GM21390 (cell line): ENCODE data around the gene ZNF32.

Source experiments
- ATAC-seq: cut with Tn5 transposase; IDR thresholded peaks from one replicate; pipeline ENCODE4 v1.9.1; 2021; ENCODE audit not compliant: unreplicated experiment

ZNF32 gene, protein sequence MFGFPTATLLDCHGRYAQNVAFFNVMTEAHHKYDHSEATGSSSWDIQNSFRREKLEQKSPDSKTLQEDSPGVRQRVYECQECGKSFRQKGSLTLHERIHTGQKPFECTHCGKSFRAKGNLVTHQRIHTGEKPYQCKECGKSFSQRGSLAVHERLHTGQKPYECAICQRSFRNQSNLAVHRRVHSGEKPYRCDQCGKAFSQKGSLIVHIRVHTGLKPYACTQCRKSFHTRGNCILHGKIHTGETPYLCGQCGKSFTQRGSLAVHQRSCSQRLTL

GRCh38 chr10:43648398-43649184, at the start of gene ZNF32:
ZNF32 (minus strand) TSS chr10:43648881; CDS start chr10:43646133, 2,748 bp downstream.
- ATAC-seq = peak; percentile 100

GRCh38 chr10:43698156-43698555, 49.5 kb upstream of the ZNF32 start:
- no peak for ATAC-seq

- ATAC-seq = no peak
Observed at GRCh38 chr10:43696909-43697483, 48.3 kb upstream of the ZNF32 start.

DNA sequence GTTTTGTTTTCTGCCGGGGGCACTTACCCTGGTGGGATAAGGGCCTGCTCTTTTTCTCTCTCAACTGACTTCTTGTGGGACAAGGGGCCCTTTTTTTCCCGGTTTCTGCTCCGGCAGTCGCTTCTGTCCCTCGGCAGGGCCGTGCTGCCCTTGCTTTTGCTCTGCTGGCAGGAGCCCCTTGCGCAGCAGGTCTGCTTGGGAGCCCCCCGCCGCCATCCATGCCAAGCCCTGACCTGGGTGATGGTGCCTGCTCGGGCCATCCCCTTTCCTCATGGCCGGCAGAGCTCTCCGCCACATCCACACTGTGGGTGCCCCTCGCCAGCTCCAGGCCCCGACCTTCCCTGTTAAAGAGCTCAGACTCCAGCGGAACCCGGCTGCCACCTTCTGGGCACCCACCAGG, 47.0 kb upstream of the ZNF32 start:
- no peak for ATAC-seq

DNA sequence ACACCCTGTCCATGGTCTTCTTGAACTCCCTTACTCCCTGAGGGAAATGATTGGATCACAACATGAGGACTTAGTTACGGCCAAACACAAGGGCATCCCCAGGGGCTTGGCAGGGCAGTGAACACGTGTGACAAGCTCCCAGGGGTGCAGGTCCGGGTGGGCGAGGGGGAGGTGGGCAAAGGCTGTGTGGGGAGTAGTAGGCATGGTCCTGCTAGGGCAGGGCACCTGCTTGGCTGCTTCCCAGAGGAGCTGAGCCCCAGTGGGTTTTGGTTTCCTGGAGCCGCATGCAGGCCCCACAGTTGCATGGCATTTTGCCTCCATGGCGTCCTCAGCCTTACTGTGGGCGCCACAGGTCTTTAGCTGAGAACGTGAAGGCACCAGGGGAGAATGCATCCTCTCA, 46.6 kb upstream of the ZNF32 start:
- no peak for ATAC-seq

DNA sequence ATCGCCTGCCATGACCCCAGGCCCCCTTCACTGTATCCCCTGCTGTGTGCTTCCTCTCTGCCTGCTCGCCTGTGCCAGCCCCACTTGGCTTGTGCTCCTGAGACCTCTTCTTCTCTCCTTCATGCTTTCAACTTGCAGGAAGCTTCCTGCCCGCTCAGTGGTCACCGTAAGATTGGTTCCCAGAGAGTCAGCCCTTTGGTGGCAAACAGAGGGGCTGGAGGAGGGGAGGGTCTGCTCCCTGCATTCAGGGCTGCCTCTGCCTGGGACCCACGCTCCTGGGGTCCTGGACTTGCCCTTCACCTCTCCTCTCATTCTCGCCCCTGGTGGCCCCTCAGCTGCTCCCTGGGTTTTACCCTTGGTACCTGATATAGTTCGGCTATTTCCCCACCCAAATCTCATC, 45.8 kb upstream of the ZNF32 start:
- no peak for ATAC-seq

DNA sequence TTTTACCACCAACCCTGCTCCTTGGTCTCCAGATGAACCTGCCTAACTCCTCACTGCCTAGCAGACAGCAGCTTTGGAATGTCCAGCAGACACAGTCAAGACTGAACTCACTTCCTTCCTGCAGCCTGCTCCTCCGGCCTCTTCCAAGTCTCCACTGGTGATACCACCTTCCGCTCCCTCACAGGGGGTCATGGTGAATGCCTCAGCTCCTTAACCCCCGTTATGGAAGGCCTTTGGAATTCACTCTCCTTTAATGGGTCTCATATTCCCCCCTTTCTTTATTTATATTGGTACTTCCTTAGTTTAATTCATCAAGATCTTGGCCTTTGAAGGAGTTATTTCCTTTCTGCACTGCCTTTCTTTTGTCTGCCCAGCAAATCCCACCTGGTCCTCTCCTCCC, 44.9 kb upstream of the ZNF32 start:
- no peak for ATAC-seq

GRCh38 chr10:43692051-43692825, 43.6 kb upstream of the ZNF32 start:
- ATAC-seq = no peak

DNA sequence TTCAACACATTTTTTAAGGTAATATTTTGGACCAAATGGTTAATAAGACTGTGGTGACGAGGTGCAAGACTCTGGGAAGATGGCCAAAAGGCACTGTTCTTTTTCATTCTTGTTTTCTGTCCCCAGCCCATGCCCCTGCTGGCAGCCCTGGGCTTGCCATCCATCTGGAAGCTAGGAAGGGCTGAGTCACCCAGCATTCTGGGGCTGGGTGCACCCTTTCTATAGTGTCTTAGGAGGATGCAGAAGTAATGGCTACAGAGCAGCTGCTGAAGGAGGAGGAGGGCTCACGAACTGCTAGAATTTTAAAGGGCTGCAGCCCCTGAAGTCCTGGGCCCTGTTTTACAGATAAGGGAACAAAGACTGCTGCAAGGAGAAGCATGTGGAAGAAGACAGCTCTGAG, 42.8 kb upstream of the ZNF32 start:
- ATAC-seq = no peak

- peak; percentile 99 for ATAC-seq
Observed at GRCh38 chr10:43689955-43690771, 41.5 kb upstream of the ZNF32 start.

GRCh38 chr10:43689618-43689954, 40.9 kb upstream of the ZNF32 start:
- ATAC-seq = peak; percentile 41

DNA sequence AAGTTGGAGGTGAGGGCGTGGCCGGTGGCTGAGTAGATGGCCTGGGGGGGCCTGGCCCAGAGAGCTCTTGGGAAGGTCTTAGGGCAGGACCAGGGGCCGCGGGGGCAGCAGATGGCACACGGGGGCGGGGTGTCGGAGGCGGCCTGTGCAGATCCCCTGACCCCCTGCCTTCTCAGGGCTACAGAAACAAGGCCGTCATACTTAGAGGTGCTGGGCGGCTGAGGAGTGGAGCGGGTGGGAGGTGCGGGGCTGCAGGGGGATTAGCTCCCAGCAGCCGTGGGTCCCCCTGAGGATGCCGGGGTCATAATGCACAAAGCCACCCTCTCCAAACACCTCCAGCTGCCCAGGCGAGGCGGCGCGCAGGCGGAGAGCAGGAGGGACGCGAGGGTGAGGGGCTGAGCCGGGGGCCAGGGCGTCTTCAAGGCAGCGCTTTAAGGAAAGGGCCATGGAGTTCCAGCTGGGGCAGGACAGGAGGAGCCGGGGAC, 40.4 kb upstream of the ZNF32 start:
- no peak for ATAC-seq

- no peak for ATAC-seq
Observed at GRCh38 chr10:43688348-43688892, 39.7 kb upstream of the ZNF32 start.

GRCh38 chr10:43687373-43687772, 38.7 kb upstream of the ZNF32 start:
- no peak for ATAC-seq

- no peak for ATAC-seq
Observed at GRCh38 chr10:43686414-43686813, 37.7 kb upstream of the ZNF32 start.

GRCh38 chr10:43685744-43686143, 37.1 kb upstream of the ZNF32 start:
- no peak for ATAC-seq

GRCh38 chr10:43684292-43684559, 35.5 kb upstream of the ZNF32 start:
- no peak for ATAC-seq

DNA sequence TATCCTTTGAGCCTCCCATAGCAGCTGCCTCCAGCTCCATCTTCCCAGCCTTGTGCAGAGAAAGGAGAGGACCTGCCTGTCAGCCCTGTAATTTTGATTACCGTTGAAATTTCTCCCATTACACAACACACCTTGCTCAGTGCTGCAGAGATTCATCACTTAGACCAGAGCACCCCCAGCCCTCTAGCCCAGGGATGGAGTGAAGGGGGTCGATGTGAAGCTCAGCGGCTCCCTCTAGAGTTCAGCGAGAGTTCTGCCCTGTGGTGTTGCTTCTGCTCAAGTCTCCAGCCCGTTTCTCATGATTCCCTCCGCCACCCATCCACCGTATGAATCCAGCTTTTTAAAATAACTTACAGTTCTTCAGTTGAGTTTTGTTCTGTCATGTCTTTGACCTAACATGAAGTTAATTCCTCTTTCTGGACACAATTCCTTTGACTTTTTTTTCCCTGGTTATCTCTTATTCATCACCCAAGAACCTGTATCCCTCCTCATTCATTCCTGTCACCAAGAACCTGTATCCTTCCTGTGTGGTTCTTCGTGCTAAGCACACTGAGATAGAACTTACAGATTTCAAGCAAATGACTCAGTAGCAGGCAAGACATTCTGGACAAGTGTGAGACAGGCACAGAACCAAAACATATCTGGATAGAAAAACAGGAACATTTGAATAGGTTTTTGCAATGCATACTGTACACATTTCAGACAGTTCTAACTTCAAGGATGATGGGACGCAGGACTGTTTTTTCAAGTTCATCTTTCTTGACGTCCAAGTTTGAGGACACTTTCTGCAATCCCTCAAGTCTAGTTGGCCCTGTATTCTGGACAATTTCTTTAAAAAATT, 35.0 kb upstream of the ZNF32 start:
- no peak for ATAC-seq

DNA sequence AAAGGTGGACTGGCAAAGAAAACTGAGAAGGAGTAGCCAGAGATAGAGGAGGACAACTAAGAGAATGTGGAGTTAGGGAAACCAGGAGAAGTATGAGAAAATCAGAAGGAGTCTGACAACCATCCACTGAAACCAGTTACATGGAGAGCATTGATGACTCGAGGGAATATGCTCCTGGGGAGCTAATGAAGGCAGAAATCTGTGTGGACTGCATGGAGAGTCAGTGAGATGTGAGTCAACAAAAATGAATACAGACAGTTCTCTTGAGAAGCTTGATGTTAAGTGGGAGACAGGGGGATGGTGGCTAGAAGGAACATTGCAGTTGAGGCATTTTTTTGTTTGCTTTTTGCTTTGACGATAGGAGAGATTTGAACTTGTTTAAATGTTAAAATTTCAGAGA, 34.3 kb upstream of the ZNF32 start:
- no peak for ATAC-seq

GRCh38 chr10:43681721-43682120, 33.0 kb upstream of the ZNF32 start:
- no peak for ATAC-seq
